ENCODE results near the gene ABTB2. TPM values are rescaled to one million over a fixed set of nuclear protein-coding genes. Genes with fewer than 3 reads are reported as not detected.

The ABTB2 gene
- total and polyA plus RNA-seq, 2 of the 8 experiments (the other 6 are each of a cell fraction or from before 2014, with no cell fraction given) = 7.7 to 10.2 TPM

DNA sequence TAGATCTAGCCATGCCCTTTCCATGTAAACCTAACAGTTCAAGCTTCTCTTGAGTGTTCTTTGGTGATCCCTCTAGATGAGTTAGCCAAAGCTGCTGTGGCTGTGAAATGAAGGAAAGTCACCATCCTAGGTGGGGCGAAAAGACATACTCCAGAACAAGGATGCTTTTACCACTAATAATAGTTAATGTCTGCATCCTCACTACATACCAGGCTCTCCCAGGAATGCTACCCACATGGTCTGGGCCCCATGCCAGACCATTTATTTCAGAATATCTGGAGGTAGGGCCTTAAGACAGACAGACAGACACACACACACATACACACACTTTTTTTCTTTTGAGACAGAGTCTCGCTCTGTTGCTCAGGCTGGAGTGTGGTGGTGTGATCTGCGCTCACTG is 14.7 kb downstream of the ABTB2 start:
- TF ChIP-seq RNF2 (IDR thresholded peaks at IDR 0.05; ENCODE audit: borderline replicate concordance, low read depth, low read length, missing control alignments, poor library complexity, severe bottlenecking) = no peak
- TF ChIP-seq EGR1 (IDR thresholded peaks at IDR 0.05; ENCODE audit: borderline replicate concordance, low read depth, low read length) = no peak
- TF ChIP-seq KDM4A (IDR thresholded peaks at IDR 0.05; ENCODE audit: low read depth, low read length, severe bottlenecking) = no peak
- no peak for TF ChIP-seq TBP (IDR thresholded peaks at IDR 0.05; ENCODE audit: low read depth, low read length)
- TF ChIP-seq GTF2F1 (IDR thresholded peaks at IDR 0.05; ENCODE audit: borderline replicate concordance, low read depth, low read length) = no peak
- no peak for TF ChIP-seq POLR2AphosphoS5 (IDR thresholded peaks at IDR 0.05; ENCODE audit: low read depth, low read length)
- H3K23ac ChIP-seq (ENCODE audit: insufficient read length) = no peak overlapping the region
- no peaks in the 10 kb centered on the region for H3K36me3 ChIP-seq (ENCODE audit: control insufficient read depth in 2 of 4, insufficient read depth in 4 of 4, low read length in 3 of 4)
- H3K9me3 ChIP-seq (ENCODE audit: insufficient read depth in 2 of 2, low read depth in 1 of 2, low read length in 1 of 2) = no peaks in the 10 kb centered on the region
- CTCF ChIA-PET (ENCODE audit: partially characterized antibody) = interaction anchor here (0.9 to 5.4 kb wide), 7 partner anchors 9 to 149 kb away, joined by 3 to 39 read pairs (median 4); partner anchors contain the start of gene ABTB2
- H3K23me2 ChIP-seq (ENCODE audit: low read depth, low read length) = no peaks in the 10 kb centered on the region
- H3K27ac ChIP-seq (ENCODE audit: low read depth, low read length) = no peak overlapping the region
- no peak overlapping the region for H2AK5ac ChIP-seq (ENCODE audit: low read depth, low read length)
- no peak overlapping the region for H3K4me3 ChIP-seq (ENCODE audit: extremely low read depth in 1 of 4, insufficient read depth in 2 of 4, low read depth in 3 of 4, low read length in 4 of 4)
- no peak overlapping the region for H4K5ac ChIP-seq (ENCODE audit: insufficient read length, low read depth, low read length)
- POLR2A ChIA-PET (ENCODE audit: partially characterized antibody) = no interaction called here
- no peaks in the 10 kb centered on the region for H4K20me1 ChIP-seq (replicated peaks in 1 of 2; ENCODE audit: control insufficient read depth in 1 of 2, insufficient read depth in 2 of 2, low read length in 2 of 2)
- no peak overlapping the region for H3K9ac ChIP-seq (replicated peaks in 1 of 4; ENCODE audit: extremely low read depth in 1 of 4, low read depth in 3 of 4, low read length in 3 of 4)
- H3K79me1 ChIP-seq (ENCODE audit: low read depth, low read length) = peaks cover 3% of the 10 kb centered on the region; the same call in 1 of the 2 replicates
- H2AFZ ChIP-seq (ENCODE audit: low read length) = no peak overlapping the region
- H2BK12ac ChIP-seq (ENCODE audit: low read depth, low read length) = no peak overlapping the region
- H2BK120ac ChIP-seq (replicated peaks; ENCODE audit: low read depth, low read length) = no peak overlapping the region
- H3K4ac ChIP-seq (replicated peaks; ENCODE audit: insufficient read length, low read depth, low read length) = no peak overlapping the region
- no peak overlapping the region for H4K8ac ChIP-seq (ENCODE audit: extremely low read depth, insufficient read depth, low read length)
- H2BK5ac ChIP-seq (ENCODE audit: low read depth, low read length) = no peak overlapping the region
- no peak overlapping the region for H3K56ac ChIP-seq (replicated peaks; ENCODE audit: insufficient read length, low read depth, low read length)
- H3K27me3 ChIP-seq (replicated peaks in 1 of 4; ENCODE audit: control insufficient read depth in 3 of 4, extremely low read depth in 1 of 4, insufficient read depth in 3 of 4, low read length in 3 of 4) = no peaks in the 10 kb centered on the region
- no peak overlapping the region for H2BK15ac ChIP-seq (ENCODE audit: low read length)
- H3K18ac ChIP-seq (ENCODE audit: extremely low read depth, low read length) = no peak overlapping the region
- no peak for FAIRE-seq
- 93% methylated on average over 3 of the region's 3 CpGs; no CpG with 5 or more reads in 1 of the 2 experiments for WGBS, 2 experiments (ENCODE audit: extremely low coverage in 1 of 2, insufficient coverage in 1 of 2, insufficient read length in 1 of 2, insufficient replicate concordance in 2 of 2, low coverage in 1 of 2, low lambda C conversion rate in 2 of 2, missing lambda C conversion rate in 1 of 2)
- no peak for DNase-seq (ENCODE audit: low read depth in 1 of 2, low spot score in 2 of 2)
- H3K14ac ChIP-seq (ENCODE audit: insufficient read length) = no peak overlapping the region
- H3K4me2 ChIP-seq (ENCODE audit: insufficient read depth in 1 of 2, low read depth in 2 of 2, low read length in 2 of 2) = no peak overlapping the region
- peaks cover 0 to 5% (median 2%) of the 10 kb centered on the region in 4 experiments; a peak in 2 of 7 replicates for H3K4me1 ChIP-seq (replicated peaks in 1 of 4; ENCODE audit: control insufficient read depth in 3 of 4, insufficient read depth in 4 of 4, low read length in 3 of 4)
- H3K79me2 ChIP-seq (ENCODE audit: control insufficient read depth in 1 of 2, insufficient read depth in 2 of 2, low read length in 2 of 2) = peaks cover 0 to 26% of the 10 kb centered on the region in 2 experiments; a peak in 2 of 4 replicates
- no peak overlapping the region for H2BK20ac ChIP-seq (ENCODE audit: low read length)
- H4K91ac ChIP-seq (replicated peaks; ENCODE audit: insufficient read length, low read length) = no peak overlapping the region
